Memory B cell (primary cell): ENCODE results near the gene GK2.

Experiments used
- ATAC-seq: fragments of 150-1000 bp; cut with Tn5 transposase; 2 replicates; pipeline ENCODE4 v1.10.0; 2021; ENCODE audit warnings: low read depth, mild to moderate bottlenecking, moderate library complexity
- DNase-seq, 2 donors: peaks; one replicate each; pipeline ENCODE4 v3.0.0; 2022; ENCODE audit warnings: low spot score in 2 of 2
- H3K27ac Mint-ChIP-seq: one replicate; pipeline ENCODE4 v1.8.0; 2022; ENCODE audit warnings: mild to moderate bottlenecking, moderate library complexity, mixed read lengths
- H3K27me3 Mint-ChIP-seq: one replicate; pipeline ENCODE4 v1.8.0; 2022; ENCODE audit warnings: mixed read lengths
- H3K36me3 Mint-ChIP-seq: one replicate; pipeline ENCODE4 v1.8.0; 2022; ENCODE audit warnings: mild to moderate bottlenecking, mixed read lengths
- H3K4me1 Mint-ChIP-seq: one replicate; pipeline ENCODE4 v1.8.0; 2022; ENCODE audit warnings: mixed read lengths
- H3K4me3 Mint-ChIP-seq: one replicate; pipeline ENCODE4 v1.8.0; 2022; ENCODE audit warnings: mild to moderate bottlenecking, moderate library complexity, mixed read lengths
- H3K9me3 Mint-ChIP-seq: one replicate; pipeline ENCODE4 v1.8.0; 2022; ENCODE audit warnings: mixed read lengths

Gene GK2

GRCh38 chr4:79413032-79413885, 5.2 kb upstream of the GK2 start:
- no peaks in the 10 kb centered on the region for H3K9me3 Mint-ChIP-seq

GRCh38 chr4:79404666-79405065, 3.4 kb downstream of the GK2 start:
- Mint-ChIP-seq H3K27me3 (no peaks in the 10 kb centered on the region), H3K36me3 (no peaks in the 10 kb centered on the region), H3K9me3 (no peaks in the 10 kb centered on the region), H3K4me1 (no peaks in the 10 kb centered on the region), H3K4me3 (no peak overlapping the region), H3K27ac (no peak overlapping the region)
- no peak for ATAC-seq
- DNase-seq, result no peak

More at GRCh38 chr4:79413032-79413885, 5.2 kb upstream of the GK2 start:
- Mint-ChIP-seq H3K4me3 (no peak overlapping the region), H3K27ac (no peak overlapping the region), H3K27me3 (no peaks in the 10 kb centered on the region), H3K4me1 (no peaks in the 10 kb centered on the region), H3K36me3 (no peaks in the 10 kb centered on the region)
- no peak for DNase-seq
- ATAC-seq, result no peak

- H3K9me3 Mint-ChIP-seq, result no peaks in the 10 kb centered on the region
- H3K36me3 Mint-ChIP-seq, result no peaks in the 10 kb centered on the region
- DNase-seq, result no peak
- no peak overlapping the region for H3K27ac Mint-ChIP-seq
- no peaks in the 10 kb centered on the region for H3K27me3 Mint-ChIP-seq
- no peak for ATAC-seq
- no peaks in the 10 kb centered on the region for H3K4me1 Mint-ChIP-seq
- H3K4me3 Mint-ChIP-seq, result no peak overlapping the region
Measured at GRCh38 chr4:79403356-79403755, 4.7 kb downstream of the GK2 start.

- no peak overlapping the region for H3K27ac Mint-ChIP-seq
- H3K9me3 Mint-ChIP-seq, result no peaks in the 10 kb centered on the region
- no peaks in the 10 kb centered on the region for H3K4me1 Mint-ChIP-seq
- H3K27me3 Mint-ChIP-seq, result no peaks in the 10 kb centered on the region
- DNase-seq (no peak), ATAC-seq (no peak)
- H3K4me3 Mint-ChIP-seq, result no peak overlapping the region
- H3K36me3 Mint-ChIP-seq, result no peaks in the 10 kb centered on the region
Measured at GRCh38 chr4:79402332-79402851, 5.6 kb downstream of the GK2 start.

GRCh38 chr4:79399076-79399475, 9.0 kb downstream of the GK2 start:
- no peaks in the 10 kb centered on the region for H3K36me3 Mint-ChIP-seq
- DNase-seq (no peak), ATAC-seq (no peak)
- H3K27ac Mint-ChIP-seq, result no peak overlapping the region
- H3K9me3 Mint-ChIP-seq, result no peaks in the 10 kb centered on the region
- no peaks in the 10 kb centered on the region for H3K4me1 Mint-ChIP-seq
- H3K27me3 Mint-ChIP-seq, result no peaks in the 10 kb centered on the region
- H3K4me3 Mint-ChIP-seq, result no peak overlapping the region

- Mint-ChIP-seq H3K4me3 (no peak overlapping the region), H3K4me1 (no peaks in the 10 kb centered on the region), H3K27ac (no peak overlapping the region), H3K36me3 (no peaks in the 10 kb centered on the region), H3K9me3 (no peaks in the 10 kb centered on the region), H3K27me3 (no peaks in the 10 kb centered on the region)
- no peak for DNase-seq
- no peak for ATAC-seq
Measured at GRCh38 chr4:79397951-79398350, 10.1 kb downstream of the GK2 start.

GRCh38 chr4:79396794-79397193, 11.2 kb downstream of the GK2 start:
- Mint-ChIP-seq H3K9me3 (no peaks in the 10 kb centered on the region), H3K27me3 (no peaks in the 10 kb centered on the region), H3K4me1 (no peaks in the 10 kb centered on the region), H3K27ac (no peak overlapping the region), H3K36me3 (no peaks in the 10 kb centered on the region), H3K4me3 (no peak overlapping the region)
- ATAC-seq (no peak), DNase-seq (no peak)

- Mint-ChIP-seq H3K4me1 (no peaks in the 10 kb centered on the region), H3K4me3 (no peak overlapping the region), H3K27ac (no peak overlapping the region), H3K27me3 (no peaks in the 10 kb centered on the region), H3K9me3 (no peaks in the 10 kb centered on the region), H3K36me3 (no peaks in the 10 kb centered on the region)
- no peak for ATAC-seq
- no peak for DNase-seq
Measured at GRCh38 chr4:79395841-79396240, 12.2 kb downstream of the GK2 start.

- Mint-ChIP-seq H3K36me3 (no peaks in the 10 kb centered on the region), H3K27me3 (no peaks in the 10 kb centered on the region), H3K9me3 (no peaks in the 10 kb centered on the region)
Measured at GRCh38 chr4:79390890-79391289, 17.1 kb downstream of the GK2 start.

GRCh38 chr4:79385641-79386040, 22.4 kb downstream of the GK2 start:
- H3K27me3 Mint-ChIP-seq, result no peaks in the 10 kb centered on the region
- H3K36me3 Mint-ChIP-seq, result no peaks in the 10 kb centered on the region
- DNase-seq (no peak), ATAC-seq (no peak)
- no peaks in the 10 kb centered on the region for H3K4me1 Mint-ChIP-seq
- no peaks in the 10 kb centered on the region for H3K9me3 Mint-ChIP-seq
- H3K4me3 Mint-ChIP-seq, result no peak overlapping the region
- no peak overlapping the region for H3K27ac Mint-ChIP-seq

More at GRCh38 chr4:79390890-79391289, 17.1 kb downstream of the GK2 start:
- DNase-seq (no peak), ATAC-seq (no peak)
- Mint-ChIP-seq H3K27ac (no peak overlapping the region), H3K4me3 (no peak overlapping the region), H3K4me1 (no peaks in the 10 kb centered on the region)

- Mint-ChIP-seq H3K27ac (no peak overlapping the region), H3K27me3 (peaks cover 3% of the 10 kb centered on the region), H3K36me3 (no peaks in the 10 kb centered on the region), H3K4me1 (no peaks in the 10 kb centered on the region), H3K4me3 (no peak overlapping the region), H3K9me3 (no peaks in the 10 kb centered on the region)
- ATAC-seq (no peak), DNase-seq (no peak)
Measured at GRCh38 chr4:79381161-79381560, 26.9 kb downstream of the GK2 start.

GRCh38 chr4:79370026-79370425, 38.0 kb downstream of the GK2 start:
- Mint-ChIP-seq H3K27me3 (no peaks in the 10 kb centered on the region), H3K27ac (no peak overlapping the region), H3K9me3 (peaks cover 1% of the 10 kb centered on the region), H3K4me3 (no peak overlapping the region), H3K4me1 (no peaks in the 10 kb centered on the region), H3K36me3 (no peaks in the 10 kb centered on the region)
- DNase-seq (no peak), ATAC-seq (no peak)

- no peak overlapping the region for H3K27ac Mint-ChIP-seq
- DNase-seq, result no peak
- no peaks in the 10 kb centered on the region for H3K4me1 Mint-ChIP-seq
- H3K27me3 Mint-ChIP-seq, result no peaks in the 10 kb centered on the region
- no peaks in the 10 kb centered on the region for H3K36me3 Mint-ChIP-seq
- no peak overlapping the region for H3K4me3 Mint-ChIP-seq
- peaks cover 1% of the 10 kb centered on the region for H3K9me3 Mint-ChIP-seq
- ATAC-seq, result no peak
Measured at GRCh38 chr4:79367096-79367495, 40.9 kb downstream of the GK2 start.

- Mint-ChIP-seq H3K27ac (no peak overlapping the region), H3K4me1 (no peaks in the 10 kb centered on the region), H3K9me3 (peaks cover 1% of the 10 kb centered on the region), H3K4me3 (no peak overlapping the region), H3K36me3 (no peaks in the 10 kb centered on the region), H3K27me3 (no peaks in the 10 kb centered on the region)
- ATAC-seq (no peak), DNase-seq (no peak)
Measured at GRCh38 chr4:79366422-79366821, 41.6 kb downstream of the GK2 start.

GRCh38 chr4:79364061-79364460, 44.0 kb downstream of the GK2 start:
- Mint-ChIP-seq H3K36me3 (no peaks in the 10 kb centered on the region), H3K4me1 (no peaks in the 10 kb centered on the region), H3K4me3 (no peak overlapping the region), H3K27ac (no peak overlapping the region), H3K9me3 (no peaks in the 10 kb centered on the region), H3K27me3 (no peaks in the 10 kb centered on the region)
- ATAC-seq (no peak), DNase-seq (no peak)
